Retinal pigment epithelial cell (primary cell): ENCODE data around the gene LPO.

ENCODE experiments used
- DNase-seq: peaks from one replicate; pipeline ENCODE4 v3.0.0-alpha.2; 2010; ENCODE audit warnings: low read depth
- H3K4me3 ChIP-seq: 2 replicates; pipeline ENCODE4 v1.5.1; 2011; ENCODE audit warnings: mild to moderate bottlenecking, low read length, control low read depth, moderate library complexity
- TF ChIP-seq, protein P1 (sequence below): conservative IDR thresholded peaks from 2 replicates; pipeline ENCODE4 v1.5.1; 2011; ENCODE audit warnings: low read depth, low read length, control low read depth, inconsistent platforms

LPO gene

DNA sequence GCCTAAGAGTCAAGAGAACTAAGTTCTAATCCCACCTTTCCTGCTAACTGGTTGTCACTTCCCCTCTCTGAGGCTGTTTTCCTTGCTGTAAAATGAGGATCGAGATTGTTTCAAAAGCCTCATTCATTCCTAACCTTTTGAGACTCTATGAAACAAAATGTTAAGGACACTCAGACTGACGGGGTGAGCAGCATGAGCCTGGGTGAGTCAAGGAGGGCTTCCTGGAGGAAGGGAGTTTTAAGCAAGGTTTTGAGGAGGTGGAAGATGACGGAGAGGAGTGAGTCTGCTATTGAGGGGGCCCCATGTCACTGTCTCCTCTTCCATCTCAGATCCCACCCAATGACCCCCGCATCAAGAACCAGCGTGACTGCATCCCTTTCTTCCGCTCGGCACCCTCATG lies 41.8 kb upstream of the LPO start:
- no peak overlapping the region for H3K4me3 ChIP-seq
- TF ChIP-seq, protein P1, sequence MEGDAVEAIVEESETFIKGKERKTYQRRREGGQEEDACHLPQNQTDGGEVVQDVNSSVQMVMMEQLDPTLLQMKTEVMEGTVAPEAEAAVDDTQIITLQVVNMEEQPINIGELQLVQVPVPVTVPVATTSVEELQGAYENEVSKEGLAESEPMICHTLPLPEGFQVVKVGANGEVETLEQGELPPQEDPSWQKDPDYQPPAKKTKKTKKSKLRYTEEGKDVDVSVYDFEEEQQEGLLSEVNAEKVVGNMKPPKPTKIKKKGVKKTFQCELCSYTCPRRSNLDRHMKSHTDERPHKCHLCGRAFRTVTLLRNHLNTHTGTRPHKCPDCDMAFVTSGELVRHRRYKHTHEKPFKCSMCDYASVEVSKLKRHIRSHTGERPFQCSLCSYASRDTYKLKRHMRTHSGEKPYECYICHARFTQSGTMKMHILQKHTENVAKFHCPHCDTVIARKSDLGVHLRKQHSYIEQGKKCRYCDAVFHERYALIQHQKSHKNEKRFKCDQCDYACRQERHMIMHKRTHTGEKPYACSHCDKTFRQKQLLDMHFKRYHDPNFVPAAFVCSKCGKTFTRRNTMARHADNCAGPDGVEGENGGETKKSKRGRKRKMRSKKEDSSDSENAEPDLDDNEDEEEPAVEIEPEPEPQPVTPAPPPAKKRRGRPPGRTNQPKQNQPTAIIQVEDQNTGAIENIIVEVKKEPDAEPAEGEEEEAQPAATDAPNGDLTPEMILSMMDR, result no peak
- no peak for DNase-seq

DNA sequence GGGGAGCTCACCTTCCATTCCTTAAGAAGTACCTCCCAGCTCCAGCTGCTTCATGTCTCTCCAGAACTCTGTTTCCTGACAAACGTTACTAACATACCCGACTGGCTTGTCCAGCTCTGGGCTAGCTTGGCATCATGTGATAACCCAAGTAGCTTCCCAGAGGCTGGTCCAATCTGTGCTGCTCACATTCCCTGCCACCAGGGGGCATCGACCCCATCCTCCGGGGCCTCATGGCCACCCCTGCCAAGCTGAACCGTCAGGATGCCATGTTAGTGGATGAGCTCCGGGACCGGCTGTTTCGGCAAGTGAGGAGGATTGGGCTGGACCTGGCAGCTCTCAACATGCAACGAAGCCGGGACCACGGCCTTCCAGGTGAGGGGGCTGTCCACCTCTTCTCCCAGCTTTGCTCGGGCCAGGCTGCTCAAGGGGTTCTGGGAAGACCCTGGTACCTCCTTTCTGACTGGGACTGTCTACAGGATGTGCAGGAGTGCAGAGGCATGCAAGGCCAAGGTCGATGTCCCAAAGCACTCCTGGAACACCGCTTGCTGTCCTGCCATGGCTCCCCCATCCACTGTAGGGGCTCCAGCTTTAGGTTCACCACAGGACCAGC lies 38.3 kb upstream of the LPO start:
- no peak overlapping the region for H3K4me3 ChIP-seq
- no peak for DNase-seq
- TF ChIP-seq, protein P1, result peak; percentile 69

DNA sequence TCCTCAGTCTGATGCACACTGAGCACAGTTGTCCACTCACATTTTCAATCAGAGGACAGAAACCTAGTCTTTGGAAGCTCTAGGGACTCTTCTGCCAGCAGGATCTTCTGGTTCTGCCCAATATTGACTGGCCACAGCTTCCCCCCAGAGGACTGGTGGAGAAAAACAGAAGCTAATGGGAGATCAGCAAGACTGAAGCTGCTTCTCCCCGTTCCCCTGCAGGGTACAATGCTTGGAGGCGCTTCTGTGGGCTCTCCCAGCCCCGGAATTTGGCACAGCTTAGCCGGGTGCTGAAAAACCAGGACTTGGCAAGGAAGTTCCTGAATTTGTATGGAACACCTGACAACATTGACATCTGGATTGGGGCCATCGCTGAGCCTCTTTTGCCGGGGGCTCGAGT lies 35.5 kb upstream of the LPO start:
- TF ChIP-seq, protein P1, result no peak
- no peak overlapping the region for H3K4me3 ChIP-seq
- no peak for DNase-seq

DNA sequence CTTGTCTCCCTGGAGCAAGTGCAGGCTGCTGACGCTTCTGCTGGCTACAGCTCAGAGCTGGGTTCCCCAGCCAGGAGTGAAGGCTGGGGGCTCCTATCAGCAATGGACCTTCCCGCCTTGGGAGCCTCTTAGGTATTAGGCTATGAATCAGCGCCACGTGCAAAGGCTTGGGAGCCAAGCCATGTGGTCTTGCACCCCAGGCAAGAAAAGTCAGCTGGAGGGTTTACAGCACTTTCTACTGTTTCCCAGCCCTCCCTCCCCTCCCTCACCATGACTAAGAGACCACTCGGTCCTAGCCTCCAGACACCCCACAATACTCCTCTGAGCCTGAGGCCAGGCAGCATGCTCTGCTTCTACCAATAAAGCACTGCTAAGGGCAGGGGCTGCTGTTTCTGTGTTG lies 33.6 kb upstream of the LPO start:
- no peak overlapping the region for H3K4me3 ChIP-seq
- TF ChIP-seq, protein P1, result no peak
- DNase-seq, result no peak

DNA sequence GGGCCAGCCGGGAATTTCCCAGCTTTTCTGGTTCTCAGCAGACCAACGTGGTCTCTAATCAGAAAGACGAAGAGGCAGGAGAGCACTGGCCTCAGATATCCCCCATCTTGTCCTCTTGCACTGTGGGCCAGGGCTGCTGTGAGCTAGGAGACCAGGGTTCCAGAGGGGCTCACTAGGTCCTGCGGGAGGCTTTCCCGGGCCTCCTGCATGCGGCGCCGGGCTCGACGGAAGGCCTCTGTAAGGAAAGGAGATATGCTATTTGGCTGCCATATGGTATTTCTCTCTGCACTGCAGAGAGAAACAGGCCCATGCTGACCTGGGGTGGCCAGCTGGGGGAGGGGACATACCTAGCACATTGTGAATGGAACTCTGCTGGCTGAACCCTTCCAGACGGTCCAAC lies 32.4 kb upstream of the LPO start:
- no peak overlapping the region for H3K4me3 ChIP-seq
- TF ChIP-seq, protein P1, result no peak
- DNase-seq, result no peak

DNA sequence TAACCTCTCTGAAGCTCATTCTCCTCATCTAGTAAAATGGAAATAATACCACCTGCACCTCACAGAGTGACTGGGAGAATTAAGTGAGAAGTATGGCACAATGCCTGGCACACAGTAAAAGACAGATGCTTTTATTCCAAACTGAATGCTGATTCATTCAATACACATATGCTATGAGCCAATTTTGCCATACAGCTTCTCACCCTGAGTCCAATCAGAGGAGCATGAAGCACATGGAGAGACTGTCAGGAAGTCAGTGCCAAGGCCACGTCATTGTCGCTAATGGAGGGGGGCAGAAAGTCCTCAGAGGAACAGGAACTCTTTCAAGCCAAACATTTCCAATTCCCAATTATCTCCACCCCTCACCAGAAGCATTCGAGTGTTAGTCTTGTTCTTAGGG lies 30.9 kb upstream of the LPO start:
- no peak for DNase-seq
- no peak overlapping the region for H3K4me3 ChIP-seq
- TF ChIP-seq, protein P1, result no peak

DNA sequence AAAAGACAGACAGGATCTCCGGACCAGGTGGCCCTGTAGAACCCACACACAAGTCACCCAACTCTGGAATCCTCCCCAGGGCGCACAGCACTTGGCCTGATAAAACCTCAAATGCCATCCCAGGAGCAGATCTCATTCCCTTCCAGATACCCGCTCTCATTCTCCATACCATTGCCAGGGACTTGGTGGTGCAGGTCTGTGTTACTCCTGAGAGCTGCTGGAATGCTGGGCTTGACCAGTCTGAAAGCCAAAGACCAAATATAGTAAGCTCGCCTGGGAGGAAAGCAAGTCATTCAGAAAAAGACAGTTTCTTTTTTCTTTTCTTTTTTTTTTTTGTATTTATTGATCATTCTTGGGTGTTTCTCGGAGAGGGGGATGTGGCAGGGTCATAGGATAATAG lies 30.0 kb upstream of the LPO start:
- no peak overlapping the region for H3K4me3 ChIP-seq
- TF ChIP-seq, protein P1, result no peak
- DNase-seq, result no peak
